GM19324 (cell line): ENCODE measurements around the gene LOXL1.
"Not testable (repeated sequence)": the region's sequence is repeated elsewhere in the genome, so short reads cannot be mapped to it uniquely, and the experiment has no call there.

Experiments
- ATAC-seq: cut with Tn5 transposase; IDR thresholded peaks from one replicate; pipeline ENCODE4 v1.9.1; 2021; ENCODE audit warnings: mild to moderate bottlenecking, moderate library complexity; ENCODE audit not compliant: unreplicated experiment, low FRiP score

Gene LOXL1

DNA sequence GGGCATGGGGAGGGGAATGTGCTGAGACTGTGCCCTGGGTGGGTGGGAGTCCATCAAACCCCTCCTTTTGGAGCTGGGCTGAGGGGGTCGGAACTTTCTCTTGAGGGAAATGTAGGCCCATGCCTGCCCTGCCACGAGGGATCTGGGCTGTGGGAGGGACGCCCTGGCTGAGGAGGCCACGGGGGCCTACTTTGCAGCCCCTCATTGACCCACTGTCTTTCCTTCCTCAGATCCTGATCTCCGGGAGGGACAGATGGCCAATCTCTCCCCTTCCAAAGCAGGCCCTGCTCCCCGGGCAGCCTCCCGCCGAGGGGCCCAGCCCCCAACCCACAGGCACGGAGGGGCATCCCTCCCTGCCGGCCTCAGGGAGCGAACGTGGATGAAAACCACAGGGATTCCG, 25.3 kb downstream of the LOXL1 start:
- no peak for ATAC-seq

DNA sequence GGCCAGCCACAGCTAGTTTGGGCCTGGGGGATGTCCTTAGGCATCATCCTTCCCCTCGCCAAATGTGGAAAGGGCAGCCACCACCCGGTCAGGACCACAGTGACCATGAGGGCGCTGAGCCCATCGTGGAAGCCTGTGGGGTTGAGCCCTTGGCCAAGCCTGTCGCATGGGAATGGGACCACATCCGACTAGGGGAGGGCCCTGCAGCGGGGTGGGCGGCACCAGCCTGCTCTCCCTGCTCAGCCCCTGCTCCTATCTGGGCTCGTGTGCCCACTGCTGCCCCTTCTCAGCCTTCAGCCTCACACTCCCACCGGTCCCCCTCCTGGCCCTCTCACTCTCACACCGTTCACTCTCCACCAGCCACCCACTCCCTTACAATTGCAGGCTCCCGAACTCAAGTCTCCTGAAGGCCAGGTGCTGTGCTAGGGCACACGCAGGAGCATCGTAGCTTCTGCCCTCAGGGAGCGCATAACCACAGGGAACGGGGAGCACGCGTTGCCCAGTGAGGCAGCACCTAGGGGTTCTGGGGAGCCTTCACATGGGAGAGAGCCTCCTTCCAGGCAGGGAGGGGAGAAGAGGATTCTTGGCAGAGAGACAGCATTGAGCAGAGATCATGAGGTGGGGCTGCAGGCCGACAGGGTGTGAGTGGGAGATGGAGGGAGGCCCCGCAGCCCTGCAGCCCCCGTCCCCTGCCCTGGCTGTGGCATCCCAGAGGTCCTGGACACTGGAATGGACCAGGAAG, 26.1 kb downstream of the LOXL1 start:
- no peak for ATAC-seq

GRCh38 chr15:73952913-73953750, 26.9 kb downstream of the LOXL1 start:
- ATAC-seq, result no peak

- ATAC-seq, result no peak
These were observed 28.2 kb downstream of the LOXL1 start for GRCh38 chr15:73954188-73955145.

DNA sequence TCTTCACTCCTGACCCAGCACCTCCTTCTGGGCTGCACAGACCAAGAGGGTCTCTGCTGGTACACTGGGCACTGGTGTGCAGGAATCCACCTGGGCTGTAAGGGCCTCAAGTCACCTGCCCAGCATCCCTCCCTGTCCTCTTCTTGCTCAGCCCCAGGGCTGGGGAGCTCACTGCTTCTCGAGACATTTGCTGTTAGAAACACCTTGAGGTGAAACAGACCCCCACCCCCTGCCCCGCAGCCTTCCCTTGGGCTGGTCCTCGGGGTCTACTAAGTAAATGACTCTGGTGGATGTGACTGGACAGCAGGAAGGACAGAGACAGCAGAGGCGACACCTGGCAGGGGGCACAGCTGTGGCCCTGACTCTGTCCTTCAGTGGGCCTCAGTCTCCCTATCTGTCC, 29.1 kb downstream of the LOXL1 start:
- ATAC-seq, result no peak

DNA sequence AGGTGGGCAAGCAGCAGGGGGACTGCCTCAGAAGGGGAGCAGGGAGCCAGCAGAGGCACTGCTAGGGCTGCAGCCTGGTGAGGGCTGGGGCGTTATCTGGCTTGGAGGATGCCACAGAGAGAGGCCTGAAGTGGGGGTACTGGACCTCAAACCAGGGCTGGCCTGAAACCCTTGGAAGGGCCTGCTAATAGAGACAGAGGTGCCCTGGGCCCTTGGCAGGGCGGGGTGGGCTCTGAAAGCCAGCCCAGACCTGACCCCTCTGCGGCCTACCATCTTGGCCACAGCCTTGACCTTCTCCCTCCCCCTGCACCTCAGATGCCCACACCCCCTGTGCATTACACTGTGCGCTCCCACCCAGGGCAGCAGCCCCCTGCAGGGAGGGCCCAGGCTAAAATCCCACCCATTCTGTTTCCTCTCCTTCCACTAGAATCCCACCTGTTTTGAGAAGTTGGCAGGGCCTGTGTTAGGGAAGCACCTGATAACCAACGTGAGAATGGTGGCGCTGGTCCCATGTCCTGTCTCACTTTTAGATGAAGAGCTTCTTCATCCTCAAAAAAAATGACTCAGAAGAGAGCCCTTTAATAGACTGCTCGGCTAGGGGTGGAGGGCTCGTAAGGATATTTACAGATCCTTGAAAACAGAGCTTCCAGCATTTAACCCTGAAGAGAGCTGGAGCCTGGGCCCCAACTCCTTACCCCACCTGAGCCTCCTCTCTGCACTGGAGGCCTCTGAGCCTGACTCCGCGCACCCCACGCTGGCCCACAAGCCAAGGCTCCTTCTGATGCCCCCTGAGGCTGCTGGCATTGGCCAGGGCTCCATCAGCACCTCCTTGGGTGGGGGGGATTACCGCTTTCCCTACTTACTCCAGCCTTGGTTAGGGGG, 29.8 kb downstream of the LOXL1 start:
- no peak for ATAC-seq

DNA sequence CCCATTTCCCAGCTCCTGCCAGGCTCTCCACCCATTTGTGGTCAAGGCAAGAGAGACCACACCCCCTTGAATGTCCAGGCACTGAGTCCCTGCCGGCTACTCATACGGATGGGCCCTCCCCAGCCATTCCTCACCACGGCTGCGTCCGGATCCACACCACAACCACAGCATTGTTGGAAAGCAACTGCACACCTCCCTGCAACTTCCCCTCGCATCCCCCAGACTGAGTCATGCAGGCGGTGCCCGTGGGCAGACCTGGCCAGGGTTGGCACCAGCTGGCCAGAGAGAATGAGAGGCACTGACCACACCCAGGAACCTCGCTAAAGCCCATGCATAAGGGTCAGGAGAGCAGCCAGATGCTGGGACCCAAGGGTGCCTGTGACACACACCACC, 30.5 kb downstream of the LOXL1 start:
- ATAC-seq, result no peak

GRCh38 chr15:73957276-73957675, 31.0 kb downstream of the LOXL1 start:
- ATAC-seq, result no peak

DNA sequence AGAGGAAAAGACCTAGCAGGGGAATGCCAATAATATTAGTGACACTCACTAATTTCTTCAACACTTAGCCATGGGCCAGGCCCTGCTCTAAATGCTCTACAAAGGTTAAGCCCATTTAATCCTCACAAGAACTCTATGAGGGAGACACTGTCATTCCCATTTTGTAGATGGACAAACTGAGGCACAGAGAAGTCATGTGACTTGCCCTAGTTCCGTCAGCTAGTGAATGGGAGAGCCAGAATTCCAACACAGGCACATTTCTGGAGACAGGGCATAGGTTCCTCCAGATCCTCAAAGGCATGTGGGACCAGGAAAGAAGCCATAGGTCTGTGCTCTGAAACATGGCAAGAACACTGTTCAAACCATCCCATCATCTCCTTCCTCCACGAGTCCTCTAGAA, 31.5 kb downstream of the LOXL1 start:
- ATAC-seq, result no peak

DNA sequence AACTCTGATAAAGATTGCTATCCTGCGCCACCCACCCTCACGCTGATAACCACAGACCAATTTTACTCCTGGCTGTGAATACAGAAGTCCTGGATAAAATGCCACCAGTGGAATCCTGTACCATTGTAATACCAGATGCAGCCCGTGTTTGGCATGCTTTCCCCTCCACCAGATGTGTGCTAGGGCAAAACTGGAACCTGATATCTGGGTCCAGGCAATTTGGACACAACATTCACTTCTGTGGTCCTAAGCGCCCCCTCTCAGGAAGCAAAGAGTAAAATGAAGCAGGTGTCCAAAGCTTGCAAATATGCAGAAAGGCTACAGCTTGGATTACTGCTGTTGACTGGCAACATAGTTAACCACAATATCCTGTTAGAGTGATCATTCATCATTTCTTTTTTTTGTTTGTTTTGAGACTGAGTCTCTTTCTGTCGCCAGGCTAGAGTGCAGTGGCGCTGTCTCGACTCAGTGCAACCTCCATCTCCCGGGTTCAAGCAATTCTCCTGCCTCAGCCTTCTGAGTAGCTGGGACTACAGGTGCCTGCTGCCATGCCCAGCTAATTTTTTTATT, 32.8 kb downstream of the LOXL1 start:
- ATAC-seq, result no peak

GRCh38 chr15:73959801-73960200, 33.5 kb downstream of the LOXL1 start:
- no peak for ATAC-seq

DNA sequence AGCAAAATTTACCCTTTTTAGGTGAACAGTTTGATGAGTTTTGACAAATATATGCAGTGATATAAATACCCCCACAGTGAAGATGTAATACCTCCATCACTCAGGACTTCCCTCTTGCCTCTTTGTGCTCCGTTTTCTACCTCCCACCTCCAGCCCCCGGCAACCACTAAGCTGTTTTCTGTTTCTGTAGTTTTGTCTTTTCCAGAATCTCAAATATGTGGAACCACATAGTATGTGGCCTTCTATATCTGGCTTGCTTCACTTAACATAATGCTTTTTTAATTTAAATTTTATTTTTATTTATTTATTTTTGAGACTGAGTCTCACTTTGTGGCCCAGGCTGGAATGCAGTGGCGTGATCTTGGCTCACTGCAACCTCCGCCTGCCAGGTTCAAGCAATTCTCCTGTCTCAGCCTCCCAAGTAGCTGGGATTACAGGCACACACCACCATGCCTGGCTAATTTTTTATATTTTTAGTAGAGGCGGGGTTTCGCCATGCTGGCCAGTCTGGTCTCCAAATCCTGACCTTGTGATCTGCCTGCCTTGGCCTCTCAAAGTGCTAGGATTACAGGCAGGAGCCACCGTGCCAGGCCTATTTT, 34.3 kb downstream of the LOXL1 start:
- ATAC-seq, result not testable (repeated sequence)

GRCh38 chr15:73962433-73962832, 36.2 kb downstream of the LOXL1 start:
- ATAC-seq, result no peak

- peak; percentile 57 for ATAC-seq
These were observed 38.5 kb downstream of the LOXL1 start for GRCh38 chr15:73964736-73965093.

DNA sequence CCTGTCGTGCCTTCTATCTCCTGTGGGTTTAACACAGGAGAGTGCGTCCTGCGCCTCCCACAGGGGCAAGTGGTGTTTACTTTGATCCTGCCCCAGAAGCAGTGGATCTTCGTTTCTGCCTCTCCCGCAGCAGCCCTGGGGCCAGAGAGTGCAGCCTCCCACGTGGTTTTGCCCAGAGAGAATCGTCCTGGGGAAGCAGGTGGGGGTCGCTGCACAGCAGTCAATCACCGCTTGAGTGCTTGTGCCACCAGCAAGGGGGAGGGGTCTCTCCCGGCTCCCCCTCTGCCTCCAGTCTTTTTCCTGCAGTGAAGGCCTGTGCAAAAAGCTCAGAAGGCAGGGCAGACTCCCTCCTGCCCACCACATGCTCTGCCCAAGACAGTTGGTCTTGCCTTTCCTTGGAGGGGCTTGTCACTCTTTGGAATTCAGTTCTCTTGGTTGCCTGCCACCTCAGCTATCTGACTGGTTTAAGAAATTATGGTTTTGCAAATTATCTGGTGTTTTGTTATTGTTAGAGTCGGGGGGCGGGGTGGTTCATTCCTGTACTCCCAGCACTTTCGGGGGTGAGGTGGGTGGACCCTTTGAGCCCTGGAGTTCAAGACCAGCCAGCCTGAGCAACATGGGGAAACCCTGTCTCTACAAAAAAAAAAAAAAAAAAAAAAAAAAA, 39.0 kb downstream of the LOXL1 start:
- peak; percentile 26 for ATAC-seq

GRCh38 chr15:73965758-73966113, 39.5 kb downstream of the LOXL1 start:
- peak; percentile 50 for ATAC-seq

- ATAC-seq, result no peak
These were observed 42.2 kb downstream of the LOXL1 start for GRCh38 chr15:73968461-73968860.

GRCh38 chr15:73969151-73969759, 43.0 kb downstream of the LOXL1 start:
- ATAC-seq, result no peak
